Osteoblast (primary cell): ENCODE measurements around the gene EFNA4. TPM values are rescaled to one million over a fixed set of nuclear protein-coding genes. Genes with fewer than 3 reads are reported as not detected.

ENCODE experiments used
- DNase-seq: peaks from one replicate; pipeline ENCODE4 v3.0.0; 2011; ENCODE audit warnings: low spot score, mixed read lengths; ENCODE audit not compliant: insufficient read length; ENCODE audit errors: missing footprints
- H2AFZ ChIP-seq: 2 replicates; pipeline ENCODE4 v1.6.0; 2011; ENCODE audit warnings: mild to moderate bottlenecking, low read length
- H3K27ac ChIP-seq: 2 replicates; pipeline ENCODE4 v1.5.1; 2011; ENCODE audit warnings: mild to moderate bottlenecking, low read depth, low read length, moderate library complexity
- H3K27me3 ChIP-seq: 2 replicates; pipeline ENCODE4 v1.6.0; 2012; ENCODE audit warnings: mild to moderate bottlenecking, control low read depth, inconsistent platforms, low read length, moderate library complexity; ENCODE audit not compliant: insufficient read depth
- H3K36me3 ChIP-seq: 2 replicates; pipeline ENCODE4 v1.5.1; 2011; ENCODE audit warnings: mild to moderate bottlenecking, low read length, control low read depth, moderate library complexity; ENCODE audit not compliant: insufficient read depth
- H3K4me1 ChIP-seq: 2 replicates; pipeline ENCODE4 v1.5.1; 2011; ENCODE audit warnings: mild to moderate bottlenecking, low read length, control low read depth, moderate library complexity; ENCODE audit not compliant: insufficient read depth
- H3K4me2 ChIP-seq: 2 replicates; pipeline ENCODE4 v1.6.0; 2011; ENCODE audit warnings: mild to moderate bottlenecking, low read length; ENCODE audit not compliant: insufficient read depth
- H3K4me3 ChIP-seq: fragments of 200-600 bp; sonication (generic); 3 replicates; pipeline ENCODE4 v1.5.1; 2012; ENCODE audit warnings: mild to moderate bottlenecking, low read length, inconsistent platforms; ENCODE audit not compliant: insufficient read depth
- H3K79me2 ChIP-seq: 2 replicates; pipeline ENCODE4 v1.6.0; 2012; ENCODE audit warnings: mild to moderate bottlenecking, low read length, control low read depth, inconsistent platforms; ENCODE audit not compliant: insufficient read depth
- H3K9me3 ChIP-seq: 2 replicates; pipeline ENCODE4 v1.5.1; 2011; ENCODE audit warnings: low read depth, low read length, control low read depth
- H4K20me1 ChIP-seq: 2 replicates; pipeline ENCODE4 v1.6.0; 2012; ENCODE audit warnings: mild to moderate bottlenecking, low read length, control low read depth; ENCODE audit not compliant: insufficient read depth
- total RNA-seq: library from RNA; depleted of rRNA; stranded (reverse); fragments of >200 nt; gene quantifications from 2 replicates; pipeline ENCODE4 v1.2.3, GENCODE V29; 2012
- TF ChIP-seq, protein P1 (sequence below): IDR thresholded peaks from 2 replicates; pipeline ENCODE4 v1.5.1; 2011; ENCODE audit warnings: mild to moderate bottlenecking, low read depth, low read length, moderate library complexity; ENCODE audit errors: extremely low read depth

Gene EFNA4
- total RNA-seq, 1 donor = 3.6 TPM

DNA sequence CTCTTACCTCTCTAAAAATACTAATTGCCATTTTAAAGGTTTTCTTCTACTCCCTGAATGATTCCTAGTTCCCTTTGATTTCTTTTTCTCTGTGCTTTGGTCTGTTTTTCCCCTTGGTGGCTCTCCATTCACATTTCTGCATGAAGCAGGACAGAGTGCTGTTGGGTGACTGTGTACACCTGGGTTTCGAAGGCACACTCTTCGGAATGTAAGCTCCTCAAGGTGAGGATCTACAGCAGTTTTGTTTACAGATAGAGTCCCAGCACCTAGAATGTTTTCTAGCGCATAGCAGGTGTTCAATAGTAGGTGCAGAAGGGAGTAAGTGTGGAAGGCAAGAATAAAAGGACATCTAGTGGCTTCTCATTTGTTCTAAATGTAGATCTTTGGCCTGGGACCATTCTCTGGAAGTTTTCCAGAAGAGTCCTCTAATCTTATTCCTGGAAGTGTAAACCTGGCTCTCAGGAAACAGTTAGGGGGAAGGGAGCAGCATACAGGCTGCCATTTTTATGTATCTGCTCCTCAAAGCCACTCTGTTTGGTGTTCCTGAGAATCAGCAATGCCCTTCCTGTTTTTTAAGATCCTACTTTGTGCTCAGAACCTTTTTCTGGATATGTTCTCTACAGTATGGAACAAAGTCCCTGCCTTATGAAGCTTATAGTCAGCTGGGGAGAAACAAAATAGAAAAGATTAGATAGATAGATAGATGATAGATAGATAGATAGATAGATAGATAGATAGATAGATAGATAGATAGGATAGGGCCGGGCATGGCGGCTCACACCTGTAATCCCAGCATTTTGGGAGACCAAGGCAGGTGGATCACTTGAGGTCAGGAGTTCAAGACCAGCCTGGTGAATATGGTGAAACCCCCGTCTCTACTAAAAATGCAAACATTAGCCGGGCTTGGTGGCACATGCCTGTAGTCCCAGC is 41.3 kb downstream of the EFNA4 start:
- Histone ChIP-seq H3K9me3 (no peaks in the 10 kb centered on the region), H3K36me3 (no peaks in the 10 kb centered on the region), H3K79me2 (no peaks in the 10 kb centered on the region), H2AFZ (no peak overlapping the region), H3K4me3 (no peak overlapping the region), H3K27me3 (peaks cover 16% of the 10 kb centered on the region), H3K27ac (no peak overlapping the region), H3K4me1 (no peaks in the 10 kb centered on the region), H4K20me1 (no peaks in the 10 kb centered on the region), H3K4me2 (no peak overlapping the region)
- DNase-seq = no peak
- TF ChIP-seq, protein P1, sequence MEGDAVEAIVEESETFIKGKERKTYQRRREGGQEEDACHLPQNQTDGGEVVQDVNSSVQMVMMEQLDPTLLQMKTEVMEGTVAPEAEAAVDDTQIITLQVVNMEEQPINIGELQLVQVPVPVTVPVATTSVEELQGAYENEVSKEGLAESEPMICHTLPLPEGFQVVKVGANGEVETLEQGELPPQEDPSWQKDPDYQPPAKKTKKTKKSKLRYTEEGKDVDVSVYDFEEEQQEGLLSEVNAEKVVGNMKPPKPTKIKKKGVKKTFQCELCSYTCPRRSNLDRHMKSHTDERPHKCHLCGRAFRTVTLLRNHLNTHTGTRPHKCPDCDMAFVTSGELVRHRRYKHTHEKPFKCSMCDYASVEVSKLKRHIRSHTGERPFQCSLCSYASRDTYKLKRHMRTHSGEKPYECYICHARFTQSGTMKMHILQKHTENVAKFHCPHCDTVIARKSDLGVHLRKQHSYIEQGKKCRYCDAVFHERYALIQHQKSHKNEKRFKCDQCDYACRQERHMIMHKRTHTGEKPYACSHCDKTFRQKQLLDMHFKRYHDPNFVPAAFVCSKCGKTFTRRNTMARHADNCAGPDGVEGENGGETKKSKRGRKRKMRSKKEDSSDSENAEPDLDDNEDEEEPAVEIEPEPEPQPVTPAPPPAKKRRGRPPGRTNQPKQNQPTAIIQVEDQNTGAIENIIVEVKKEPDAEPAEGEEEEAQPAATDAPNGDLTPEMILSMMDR = no peak

DNA sequence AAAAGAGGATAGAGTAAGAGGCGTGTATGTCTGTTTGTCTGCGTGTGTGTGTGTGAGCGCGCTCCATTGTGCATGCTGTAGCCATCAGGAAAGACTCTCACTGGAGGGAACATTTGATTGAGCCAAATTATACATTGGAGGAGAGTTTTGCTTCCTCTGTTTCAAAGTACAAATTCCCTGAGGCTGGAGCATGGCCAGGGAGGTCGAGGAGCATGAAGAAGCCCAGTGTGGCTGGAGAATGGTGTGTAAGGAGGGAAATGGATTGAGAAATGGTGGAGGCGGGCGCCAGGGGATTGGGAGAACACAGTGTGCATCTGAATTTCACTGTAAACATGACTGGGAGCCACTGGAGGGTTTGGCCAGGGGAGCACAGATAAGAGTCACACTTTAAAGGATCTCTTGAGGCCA is 42.1 kb downstream of the EFNA4 start:
- H3K4me3 ChIP-seq = no peak overlapping the region
- H2AFZ ChIP-seq = no peak overlapping the region
- no peaks in the 10 kb centered on the region for H3K9me3 ChIP-seq
- no peaks in the 10 kb centered on the region for H4K20me1 ChIP-seq
- TF ChIP-seq, protein P1 = no peak
- no peaks in the 10 kb centered on the region for H3K36me3 ChIP-seq
- H3K27ac ChIP-seq = no peak overlapping the region
- no peaks in the 10 kb centered on the region for H3K4me1 ChIP-seq
- no peaks in the 10 kb centered on the region for H3K79me2 ChIP-seq
- no peak for DNase-seq
- no peak overlapping the region for H3K4me2 ChIP-seq
- H3K27me3 ChIP-seq = peaks cover 16% of the 10 kb centered on the region

DNA sequence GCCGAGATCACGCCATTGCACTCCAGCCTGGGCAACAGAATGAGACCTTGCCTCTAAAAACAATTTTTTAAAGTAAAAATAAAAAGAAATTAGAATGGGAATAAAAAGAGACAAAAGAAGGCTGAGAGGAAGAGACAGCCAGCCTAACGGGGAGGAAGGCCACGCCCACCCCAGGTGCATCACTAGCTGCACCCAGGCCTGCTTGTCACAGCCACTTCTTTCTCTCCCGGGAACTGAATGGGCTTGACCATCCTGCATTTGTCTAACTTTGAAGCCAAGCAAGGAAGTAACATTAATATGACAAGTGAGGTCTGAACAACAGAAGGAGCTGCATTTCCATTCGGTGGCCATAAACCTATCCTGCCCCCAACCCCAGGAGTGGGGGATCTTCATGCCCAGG is 43.3 kb downstream of the EFNA4 start:
- Histone ChIP-seq H2AFZ (no peak overlapping the region), H3K27ac (no peak overlapping the region), H3K4me1 (no peaks in the 10 kb centered on the region), H3K27me3 (peaks cover 16% of the 10 kb centered on the region), H4K20me1 (no peaks in the 10 kb centered on the region), H3K4me3 (no peak overlapping the region), H3K9me3 (no peaks in the 10 kb centered on the region), H3K79me2 (no peaks in the 10 kb centered on the region), H3K4me2 (no peak overlapping the region), H3K36me3 (no peaks in the 10 kb centered on the region)
- no peak for DNase-seq
- TF ChIP-seq, protein P1 = no peak
